HG02610 (cell line): ENCODE data around the gene C1orf50.
"Not testable (repeated sequence)": the region's sequence is repeated elsewhere in the genome, so short reads cannot be mapped to it uniquely, and the experiment has no call there.

Experiments used
- ATAC-seq: cut with Tn5 transposase; IDR thresholded peaks from one replicate; pipeline ENCODE4 v1.9.1; 2021; ENCODE audit warnings: mild to moderate bottlenecking, moderate library complexity; ENCODE audit not compliant: unreplicated experiment

Gene C1orf50

DNA sequence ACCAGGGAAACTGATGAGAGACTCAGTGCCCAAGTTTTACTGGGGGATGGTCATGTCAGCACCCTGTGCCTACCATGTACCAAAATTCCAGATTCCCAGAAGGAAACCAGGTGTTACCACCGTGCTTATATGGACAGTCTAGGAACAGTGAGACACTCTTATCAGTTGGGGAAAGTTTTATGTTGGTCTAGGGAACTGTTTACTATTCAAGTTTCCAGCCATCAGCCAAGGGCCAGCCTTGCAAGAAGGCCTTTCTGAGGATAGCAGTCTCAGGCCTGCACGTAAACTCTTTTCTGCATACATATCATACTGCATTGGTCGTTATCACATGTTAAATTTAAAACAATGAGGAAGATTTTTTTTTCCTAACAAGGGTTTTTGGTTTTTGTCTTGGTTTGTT, 30.4 kb downstream of the C1orf50 start:
- ATAC-seq, result no peak

DNA sequence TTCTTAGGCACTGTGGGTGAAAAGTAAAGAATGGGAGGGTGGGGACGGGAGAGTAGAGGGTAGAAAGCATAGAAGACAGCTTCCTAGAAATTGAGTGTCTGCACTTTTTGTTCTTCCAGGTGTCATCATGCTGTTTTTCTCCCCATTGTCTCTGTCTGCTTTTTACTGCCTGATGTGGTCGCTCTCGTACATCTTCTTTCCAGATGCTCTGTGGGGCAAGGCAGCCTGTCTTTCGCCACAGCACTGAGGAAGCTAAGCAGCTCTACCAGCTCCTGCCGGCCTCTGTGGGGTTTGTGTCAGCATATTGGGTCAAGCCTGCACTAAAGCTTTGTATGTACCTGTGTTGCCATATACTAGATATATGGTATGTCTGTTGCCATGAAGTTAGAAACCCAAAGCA, 30.9 kb downstream of the C1orf50 start:
- ATAC-seq, result no peak

DNA sequence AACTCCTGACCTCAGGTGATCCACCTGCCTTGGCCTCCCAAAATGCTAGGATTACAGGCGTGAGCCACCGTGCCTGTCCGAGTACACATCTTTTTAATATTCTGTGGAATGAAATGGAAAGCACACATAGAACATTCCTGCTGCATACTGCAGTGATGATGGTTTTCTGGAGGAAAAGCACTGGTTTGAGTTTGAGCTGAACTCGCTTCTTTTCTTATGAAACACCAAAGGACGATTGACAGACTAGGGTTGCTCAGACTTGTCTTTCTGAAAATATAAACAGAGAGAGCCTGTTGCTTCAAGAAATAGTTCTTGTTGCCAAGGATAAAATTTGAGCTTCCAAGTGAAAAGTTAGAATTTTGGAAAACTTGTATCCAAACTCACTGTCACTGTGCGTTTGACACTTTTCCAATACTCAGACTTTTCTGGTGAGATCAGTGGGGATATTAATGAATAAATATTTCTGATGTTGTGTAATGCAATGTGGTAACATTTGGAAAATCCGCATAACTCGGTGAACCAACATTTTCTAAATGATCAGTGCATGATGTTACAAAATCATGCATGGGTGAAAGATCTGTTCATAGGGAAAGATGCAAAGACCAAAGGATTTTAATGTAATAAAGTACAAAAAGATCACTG, 34.9 kb downstream of the C1orf50 start:
- no peak for ATAC-seq

DNA sequence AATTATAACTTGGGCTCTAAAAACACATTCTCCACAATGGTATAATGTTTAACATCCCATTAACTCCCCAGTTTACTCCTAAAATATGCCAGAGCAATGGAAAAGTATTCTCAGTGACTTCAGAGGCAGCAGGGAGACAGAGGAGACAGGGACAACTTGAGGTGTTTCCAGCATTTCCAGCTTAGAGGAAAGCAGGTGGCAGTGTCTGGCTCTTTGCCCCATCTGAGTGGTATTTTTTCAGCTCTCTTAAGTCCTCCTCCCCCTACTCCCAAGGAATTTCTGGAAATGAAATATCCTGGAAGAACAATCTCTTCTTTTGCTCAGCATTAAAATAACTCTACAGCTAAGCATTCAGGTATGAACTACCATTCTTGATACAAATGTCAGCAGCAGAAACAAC, 39.1 kb downstream of the C1orf50 start:
- no peak for ATAC-seq

DNA sequence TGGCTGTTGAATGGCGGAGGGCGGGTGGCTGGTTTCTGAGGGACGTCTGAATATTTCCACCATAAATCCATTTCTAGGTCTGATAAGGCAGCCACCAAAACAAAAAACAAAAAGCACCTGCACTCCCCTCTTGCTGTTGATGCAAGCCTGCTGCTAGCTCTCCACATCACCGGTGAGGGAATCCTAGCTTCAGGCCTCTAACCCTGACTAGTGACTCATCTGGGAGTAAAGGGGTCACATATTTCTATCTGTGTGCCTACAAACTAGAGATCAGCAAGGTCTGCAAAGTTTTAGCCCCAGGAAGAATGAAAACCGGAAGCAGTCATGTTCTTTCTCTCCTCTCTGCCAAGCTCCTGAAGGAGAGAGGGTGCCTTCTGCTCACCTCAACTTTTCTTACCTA, 39.5 kb downstream of the C1orf50 start:
- no peak for ATAC-seq

DNA sequence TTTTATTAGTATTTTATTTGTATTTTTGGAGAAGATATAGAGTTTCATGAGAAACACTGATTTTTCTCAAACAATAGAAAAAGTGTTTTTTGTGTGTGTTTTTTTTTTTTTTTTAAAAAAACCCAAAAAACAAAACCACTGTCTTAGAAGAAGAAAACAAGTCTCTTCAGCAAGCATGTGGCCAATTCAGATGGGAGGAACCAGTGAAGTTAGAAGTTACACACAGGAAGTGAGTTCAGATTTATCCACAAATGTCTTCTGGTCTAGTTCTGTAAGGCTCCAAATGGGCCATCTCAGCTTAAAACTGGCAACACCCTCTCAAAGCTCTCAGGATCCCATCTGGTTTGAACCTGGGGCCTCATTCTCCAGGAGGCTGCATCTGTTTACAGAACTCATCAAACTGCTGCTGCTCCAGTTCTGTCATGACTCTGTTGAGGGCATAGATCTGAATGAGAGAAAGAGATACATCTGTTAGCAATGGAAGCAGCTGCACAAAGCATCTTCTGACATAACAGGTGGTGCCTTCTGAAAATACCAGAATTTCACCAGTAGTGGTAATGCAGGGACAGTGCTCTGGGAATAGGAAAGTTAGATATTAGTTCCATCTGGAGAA, 40.1 kb downstream of the C1orf50 start:
- no peak for ATAC-seq

DNA sequence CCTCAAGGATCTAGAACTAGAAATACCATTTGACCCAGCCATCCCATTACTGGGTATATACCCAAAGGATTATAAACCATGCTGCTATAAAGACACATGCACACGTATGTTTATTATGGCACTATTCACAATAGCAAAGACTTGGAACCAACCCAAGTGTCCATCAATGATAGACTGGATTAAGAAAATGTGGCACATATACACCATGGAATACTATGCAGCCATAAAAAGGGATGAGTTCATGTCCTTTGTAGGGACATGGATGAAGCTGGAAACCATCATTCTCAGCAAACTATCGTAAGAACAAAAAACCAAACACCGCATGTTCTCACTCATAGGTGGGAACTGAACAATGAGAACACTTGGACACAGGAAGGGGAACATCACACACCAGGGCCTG, 47.8 kb downstream of the C1orf50 start:
- ATAC-seq, result not testable (repeated sequence)

DNA sequence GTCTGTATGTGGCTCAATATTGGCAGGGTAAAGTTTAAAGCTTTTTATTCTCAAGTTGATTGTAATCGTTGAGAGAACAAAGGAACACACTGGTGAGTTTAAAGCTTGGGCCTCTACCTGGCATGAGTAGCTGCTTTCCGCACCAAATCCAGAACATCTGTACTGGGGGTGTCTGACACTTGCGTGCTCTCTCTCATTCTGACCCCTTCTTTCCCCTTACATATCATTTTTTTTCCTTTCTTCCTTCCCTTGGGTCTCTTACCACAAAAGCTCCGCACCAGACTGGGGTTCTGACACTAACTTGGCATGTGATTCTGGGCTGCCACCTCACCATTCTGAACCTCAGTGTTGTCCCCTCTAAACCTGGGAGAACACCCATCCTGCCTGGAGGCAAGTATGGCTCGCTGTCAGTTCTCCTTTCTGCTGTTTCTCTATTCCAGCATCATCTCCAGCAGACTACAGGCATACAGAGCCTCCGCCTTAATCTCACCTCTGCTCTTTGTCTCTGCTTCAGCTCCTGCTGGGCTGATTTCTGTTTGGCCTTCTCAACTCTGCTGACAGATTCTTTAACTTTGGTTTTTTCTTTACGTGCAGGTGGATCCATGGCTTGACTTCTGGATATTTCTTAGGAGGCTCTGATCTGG, 49.0 kb downstream of the C1orf50 start:
- no peak for ATAC-seq

DNA sequence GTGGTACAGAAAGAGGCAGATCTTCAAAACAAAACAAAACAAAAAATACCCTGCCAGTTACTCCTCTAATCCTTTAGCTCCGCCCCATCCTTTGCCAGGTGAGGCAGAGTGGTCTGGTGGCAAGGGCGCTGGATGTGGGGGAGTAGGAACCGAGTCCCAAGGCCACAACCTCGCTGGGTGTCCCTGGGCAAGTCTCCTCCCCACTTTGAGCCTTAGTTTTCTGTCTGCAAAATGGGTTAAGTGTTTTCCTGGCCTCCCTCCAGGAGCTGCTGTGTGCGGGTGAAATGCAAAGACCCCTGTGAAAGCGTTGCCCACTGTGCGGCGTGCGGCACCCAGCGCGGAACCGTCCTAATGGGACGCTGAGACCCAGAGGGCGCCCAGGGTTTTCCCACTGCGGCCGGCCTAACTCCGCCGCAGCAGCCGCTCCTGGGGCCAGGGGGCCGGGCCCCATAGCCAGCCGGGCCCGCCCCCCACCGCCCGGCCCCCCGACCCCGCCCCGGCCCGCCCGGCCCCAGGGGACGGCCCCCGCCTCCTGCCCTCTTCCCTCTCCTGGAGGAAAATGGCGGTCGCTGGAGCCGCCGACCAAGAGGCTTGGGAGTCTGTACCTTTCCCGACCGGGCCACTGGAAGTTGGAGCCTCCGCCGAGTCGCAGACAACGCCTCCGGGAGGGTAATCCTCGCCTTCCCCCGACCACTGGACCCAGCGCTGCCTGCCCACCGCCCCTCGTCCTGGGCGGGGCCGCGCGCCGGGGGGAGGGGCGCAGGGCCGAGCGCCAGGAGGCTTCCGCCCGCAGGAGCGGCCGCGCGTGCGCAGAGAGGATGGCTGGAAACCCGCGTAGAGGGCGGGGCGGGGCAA, 49.8 kb downstream of the C1orf50 start, which contains the start of the genes ERMAP and SVBP:
Gene ERMAP, plus strand, starts transcription at position 538 of the 855 bp plus-strand sequence. CDS start 13,327 bp downstream, outside the sequence.
Gene SVBP, minus strand, starts transcription at position 813 of the 855 bp plus-strand sequence. CDS start 853 bp downstream, outside the sequence.
- ATAC-seq, result peak; percentile 81

DNA sequence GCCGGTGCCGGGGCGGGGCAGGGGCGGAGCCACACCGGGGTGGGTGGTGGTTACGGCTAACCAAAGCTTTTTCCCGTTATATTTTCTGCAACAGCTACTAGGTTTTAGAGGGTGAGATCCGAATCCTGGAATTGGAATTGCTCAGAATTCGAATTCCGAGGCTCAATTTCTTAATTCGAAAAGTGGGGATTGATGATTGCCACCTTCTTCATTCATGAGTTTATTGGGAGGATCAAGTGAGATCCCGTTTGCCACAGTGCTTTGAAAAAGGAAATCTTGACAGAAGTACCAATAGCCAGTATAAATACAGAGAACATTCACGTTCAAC, 50.4 kb downstream of the C1orf50 start:
- ATAC-seq, result no peak

DNA sequence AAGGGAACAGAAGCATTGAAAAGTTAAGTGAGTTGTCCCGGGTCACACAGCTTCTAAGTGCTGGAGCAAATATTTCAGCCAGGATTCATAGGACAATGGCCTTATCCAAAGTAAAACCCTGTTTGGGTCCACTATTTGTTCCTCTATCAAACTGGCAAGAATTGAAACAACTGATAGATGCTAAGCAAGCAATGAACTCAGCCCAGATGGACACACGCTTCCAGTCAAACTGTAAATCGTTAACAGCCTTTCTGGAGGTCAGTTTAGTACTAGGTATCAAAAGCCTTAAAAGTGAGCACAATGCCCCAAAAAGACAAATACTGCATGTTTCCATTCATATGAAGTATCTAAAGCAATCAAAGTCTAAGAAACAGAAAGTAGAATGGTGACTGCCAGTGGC, 50.9 kb downstream of the C1orf50 start:
- ATAC-seq, result no peak

DNA sequence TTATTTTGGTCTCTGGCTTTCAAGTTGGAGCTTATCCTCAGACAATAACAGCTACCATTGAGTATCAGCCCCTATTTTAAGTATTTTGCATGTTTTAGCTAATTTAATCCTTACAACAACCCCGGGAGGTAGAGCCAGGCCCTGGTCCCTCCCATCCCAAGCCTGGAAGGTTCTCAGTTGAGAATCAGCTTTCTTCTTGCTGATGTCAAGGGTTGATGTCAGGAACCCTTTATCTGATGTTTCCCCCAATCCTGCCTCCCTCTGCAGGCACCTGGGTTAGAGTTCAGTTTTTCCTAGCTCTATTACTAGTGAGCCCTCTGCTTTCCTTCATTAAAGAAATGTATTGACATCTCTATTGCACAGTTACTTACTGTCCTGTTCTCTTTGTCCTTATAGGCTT, 53.8 kb downstream of the C1orf50 start:
- ATAC-seq, result no peak

DNA sequence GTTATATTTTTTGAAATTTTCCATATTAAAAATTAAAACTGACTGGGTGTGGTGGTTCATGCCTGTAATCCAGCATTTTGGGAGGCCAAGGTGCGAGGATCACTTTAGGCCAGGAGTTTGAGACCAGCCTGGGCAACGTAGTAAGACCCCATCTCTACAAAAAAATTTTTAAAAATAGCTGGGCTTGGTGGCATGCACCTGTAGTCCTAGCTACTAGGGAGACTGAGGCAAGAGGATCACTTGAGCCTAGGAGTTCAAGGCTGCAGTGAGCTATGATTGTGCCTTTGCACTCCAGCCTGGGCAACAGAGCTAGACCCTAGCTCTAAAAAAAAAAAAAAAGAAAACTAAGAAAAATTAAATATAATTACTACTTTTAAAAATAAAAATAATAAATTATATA, 54.6 kb downstream of the C1orf50 start:
- ATAC-seq, result no peak

DNA sequence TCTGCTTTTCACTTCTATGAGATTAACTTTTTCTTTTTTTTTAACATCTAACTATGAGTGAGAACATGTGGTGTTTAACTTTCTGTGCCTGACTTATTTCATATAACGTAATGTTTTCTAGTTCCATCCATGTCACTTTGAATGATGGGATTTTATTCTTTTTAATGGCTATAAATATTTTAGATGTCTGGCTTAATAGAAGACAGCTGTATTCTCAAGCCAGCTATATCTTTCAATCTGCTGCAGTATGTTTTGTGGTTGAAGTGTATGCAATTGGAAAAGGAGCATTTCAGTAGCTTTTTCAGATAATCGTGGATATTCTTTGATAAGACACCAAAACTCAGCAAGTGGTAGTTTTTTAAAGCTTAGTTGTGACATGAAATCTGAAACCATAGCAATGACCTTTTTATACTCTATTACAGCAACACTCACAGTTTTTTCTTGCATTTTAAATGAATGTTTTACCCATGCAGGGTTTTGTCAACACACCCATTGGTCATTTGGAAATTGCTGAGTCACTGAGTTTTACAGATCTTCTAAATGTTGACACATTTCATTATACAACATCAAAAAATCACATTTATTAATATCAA, 55.8 kb downstream of the C1orf50 start:
- ATAC-seq, result no peak

DNA sequence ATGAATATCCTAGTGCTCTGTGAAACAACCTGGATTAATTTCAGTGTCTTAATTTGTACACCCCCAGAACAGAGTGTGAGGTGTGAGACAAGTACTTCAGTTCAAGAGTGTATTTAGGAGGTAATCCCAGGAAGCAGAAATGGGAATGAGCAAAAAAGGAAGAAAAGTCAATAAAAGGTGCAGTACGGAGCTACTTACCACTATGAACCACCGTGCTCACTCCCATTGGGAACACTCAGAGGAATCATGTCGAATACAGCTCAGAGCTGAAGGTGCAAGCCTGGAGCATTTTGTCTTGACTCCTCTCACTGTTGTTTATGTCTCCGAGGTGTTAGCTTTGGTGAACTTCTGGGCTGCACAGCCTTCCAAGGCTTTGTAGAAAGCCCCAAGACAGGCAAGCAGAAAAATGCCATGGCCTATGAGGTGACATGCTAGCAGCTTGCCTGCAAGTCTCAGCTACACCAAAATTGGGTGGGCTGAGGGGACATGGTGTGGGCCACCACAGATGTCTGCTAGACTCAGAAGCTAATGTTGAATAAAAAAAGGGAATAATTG, 57.5 kb downstream of the C1orf50 start:
- no peak for ATAC-seq

DNA sequence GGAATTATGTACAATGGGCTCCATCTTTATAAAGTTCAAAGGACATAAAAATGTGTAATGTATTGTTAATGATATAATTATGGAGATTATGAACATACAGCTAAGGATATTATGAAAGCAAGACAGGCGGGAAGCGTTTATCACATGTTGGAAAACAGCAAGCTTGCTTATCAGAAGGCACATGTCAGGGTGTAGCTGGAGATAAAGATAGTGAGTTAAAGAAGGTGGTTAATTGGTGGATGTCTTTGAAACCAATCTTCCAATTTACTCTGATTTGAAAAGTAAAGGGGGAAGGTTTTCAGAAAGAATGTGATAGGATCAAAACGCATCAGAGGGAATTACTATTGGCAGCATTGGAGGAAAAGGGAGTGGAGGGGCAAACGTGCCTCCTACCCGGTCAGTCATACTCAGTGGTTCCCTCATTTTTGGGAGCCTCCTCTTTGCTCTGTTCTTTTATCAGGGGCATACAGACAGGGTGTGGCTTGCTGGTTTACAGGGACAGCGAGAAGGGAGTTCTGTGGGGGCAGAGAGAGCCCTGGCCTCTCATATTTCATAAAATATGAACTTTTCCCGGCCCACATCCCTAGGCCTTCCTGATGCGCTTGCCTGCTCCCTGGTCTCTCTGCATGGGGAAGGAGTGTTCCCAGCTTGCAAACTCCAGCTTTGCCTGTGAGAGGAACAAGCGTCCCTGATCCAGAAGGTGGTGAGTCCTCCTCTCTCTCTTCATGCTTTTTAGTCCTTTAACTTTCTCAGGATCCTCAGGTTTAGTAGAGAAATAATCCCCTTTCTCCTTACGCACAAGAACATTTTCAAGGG, 58.2 kb downstream of the C1orf50 start:
- no peak for ATAC-seq
